Measurements from ENCODE around the gene FGF14. TPM values are rescaled to one million over a fixed set of nuclear protein-coding genes. Genes with fewer than 3 reads are reported as not detected.

Gene FGF14
- total RNA-seq, 1 donor from 2014 or later: 1.4 TPM

DNA sequence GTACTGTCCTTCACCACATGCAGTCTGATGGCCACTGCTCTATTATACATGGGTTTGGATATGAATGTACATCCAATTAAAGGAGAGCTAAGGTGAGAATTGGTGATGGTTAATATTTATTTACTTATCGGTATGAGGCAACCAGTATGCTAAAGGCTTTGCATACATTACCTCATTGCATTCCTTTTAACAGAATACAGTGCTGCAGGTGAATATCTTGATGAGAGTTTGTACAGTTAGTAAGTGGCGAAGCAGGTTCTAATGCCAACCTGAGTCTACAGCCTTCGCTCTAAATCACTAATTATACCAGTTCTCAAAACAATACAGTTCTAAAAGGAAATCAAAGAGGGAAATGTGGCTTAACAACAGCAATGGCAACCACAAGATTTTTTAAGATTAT, 665.3 kb downstream of the FGF14 start:
- H3K4me3 Mint-ChIP-seq: no peak overlapping the region

DNA sequence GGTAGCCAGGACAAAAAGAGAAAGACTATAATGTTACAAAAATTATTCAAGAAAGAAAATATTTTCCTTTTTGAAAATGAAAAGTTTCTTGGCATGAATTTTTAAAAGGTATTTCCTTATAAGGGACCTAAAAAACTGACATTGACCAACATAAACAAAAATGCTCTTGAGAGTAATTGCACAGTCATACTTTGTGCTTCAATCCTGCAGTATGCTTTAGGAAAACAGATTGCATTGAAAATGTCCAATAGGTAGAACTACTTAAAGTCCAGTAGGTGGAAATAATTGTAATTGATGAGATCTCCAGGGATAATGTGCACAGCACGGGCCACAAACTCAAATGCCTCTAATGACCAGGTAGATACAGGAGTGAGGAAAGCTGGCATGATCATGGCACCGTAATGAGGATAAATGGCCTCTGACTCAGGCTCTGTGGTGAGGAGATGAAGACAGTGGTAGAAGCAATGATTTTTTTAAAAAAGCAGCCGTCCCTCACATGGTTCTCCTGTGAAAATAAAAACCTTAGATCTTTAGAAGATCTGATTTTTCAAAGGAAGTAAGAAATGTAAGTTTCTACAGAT, 671.3 kb downstream of the FGF14 start:
- Mint-ChIP-seq H3K36me3 (no peaks in the 10 kb centered on the region), H3K27me3 (ENCODE audit: insufficient read depth, low read depth) (no peaks in the 10 kb centered on the region), H3K27ac (no peak overlapping the region), H3K9me3 (no peaks in the 10 kb centered on the region), H3K4me1 (no peaks in the 10 kb centered on the region), H3K4me3 (no peak overlapping the region)
- TF ChIP-seq, protein P1, sequence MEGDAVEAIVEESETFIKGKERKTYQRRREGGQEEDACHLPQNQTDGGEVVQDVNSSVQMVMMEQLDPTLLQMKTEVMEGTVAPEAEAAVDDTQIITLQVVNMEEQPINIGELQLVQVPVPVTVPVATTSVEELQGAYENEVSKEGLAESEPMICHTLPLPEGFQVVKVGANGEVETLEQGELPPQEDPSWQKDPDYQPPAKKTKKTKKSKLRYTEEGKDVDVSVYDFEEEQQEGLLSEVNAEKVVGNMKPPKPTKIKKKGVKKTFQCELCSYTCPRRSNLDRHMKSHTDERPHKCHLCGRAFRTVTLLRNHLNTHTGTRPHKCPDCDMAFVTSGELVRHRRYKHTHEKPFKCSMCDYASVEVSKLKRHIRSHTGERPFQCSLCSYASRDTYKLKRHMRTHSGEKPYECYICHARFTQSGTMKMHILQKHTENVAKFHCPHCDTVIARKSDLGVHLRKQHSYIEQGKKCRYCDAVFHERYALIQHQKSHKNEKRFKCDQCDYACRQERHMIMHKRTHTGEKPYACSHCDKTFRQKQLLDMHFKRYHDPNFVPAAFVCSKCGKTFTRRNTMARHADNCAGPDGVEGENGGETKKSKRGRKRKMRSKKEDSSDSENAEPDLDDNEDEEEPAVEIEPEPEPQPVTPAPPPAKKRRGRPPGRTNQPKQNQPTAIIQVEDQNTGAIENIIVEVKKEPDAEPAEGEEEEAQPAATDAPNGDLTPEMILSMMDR (IDR thresholded peaks at IDR 0.05): no peak
- TF ChIP-seq EZH2 (IDR thresholded peaks at IDR 0.05): no peak
- no peak for TF ChIP-seq EZH2phosphoT487 (IDR thresholded peaks at IDR 0.05)
- Histone ChIP-seq H4K20me1 (ENCODE audit: low read depth) (no peaks in the 10 kb centered on the region), H3K4me3 (no peak overlapping the region), H3F3A (ENCODE audit: low read depth) (no peaks in the 10 kb centered on the region), H3K79me2 (ENCODE audit: low read depth) (no peaks in the 10 kb centered on the region), H3K4me1 (no peaks in the 10 kb centered on the region), H3K9me3 (ENCODE audit: low read depth) (no peaks in the 10 kb centered on the region), H3K4me2 (no peak overlapping the region), H3K36me3 (no peaks in the 10 kb centered on the region), H3K27me3 (no peaks in the 10 kb centered on the region), H2AFZ (replicated peaks) (no peak overlapping the region), H3K9ac (no peak overlapping the region), H3K27ac (no peak overlapping the region)
- DNase-seq (ENCODE audit: low spot score): no peak

More for the DNA sequence above, 665.3 kb downstream of the FGF14 start:
- Histone ChIP-seq H3K27me3 (no peaks in the 10 kb centered on the region), H3K4me3 (no peak overlapping the region), H3K9ac (no peak overlapping the region), H4K20me1 (ENCODE audit: low read depth) (no peaks in the 10 kb centered on the region), H3K36me3 (no peaks in the 10 kb centered on the region), H2AFZ (replicated peaks) (no peak overlapping the region), H3K4me1 (no peaks in the 10 kb centered on the region), H3K4me2 (no peak overlapping the region), H3F3A (ENCODE audit: low read depth) (no peaks in the 10 kb centered on the region), H3K79me2 (ENCODE audit: low read depth) (no peaks in the 10 kb centered on the region), H3K9me3 (ENCODE audit: low read depth) (no peaks in the 10 kb centered on the region), H3K27ac (no peak overlapping the region)
- no peak for DNase-seq (ENCODE audit: low spot score)
- no peaks in the 10 kb centered on the region for H3K4me1 Mint-ChIP-seq
- no peaks in the 10 kb centered on the region for H3K27me3 Mint-ChIP-seq (ENCODE audit: insufficient read depth, low read depth)
- no peak for TF ChIP-seq EZH2 (IDR thresholded peaks at IDR 0.05)
- TF ChIP-seq, protein P1 (IDR thresholded peaks at IDR 0.05): no peak
- no peak for TF ChIP-seq EZH2phosphoT487 (IDR thresholded peaks at IDR 0.05)
- H3K36me3 Mint-ChIP-seq: no peaks in the 10 kb centered on the region
- H3K27ac Mint-ChIP-seq: no peak overlapping the region
- H3K9me3 Mint-ChIP-seq: no peaks in the 10 kb centered on the region

DNA sequence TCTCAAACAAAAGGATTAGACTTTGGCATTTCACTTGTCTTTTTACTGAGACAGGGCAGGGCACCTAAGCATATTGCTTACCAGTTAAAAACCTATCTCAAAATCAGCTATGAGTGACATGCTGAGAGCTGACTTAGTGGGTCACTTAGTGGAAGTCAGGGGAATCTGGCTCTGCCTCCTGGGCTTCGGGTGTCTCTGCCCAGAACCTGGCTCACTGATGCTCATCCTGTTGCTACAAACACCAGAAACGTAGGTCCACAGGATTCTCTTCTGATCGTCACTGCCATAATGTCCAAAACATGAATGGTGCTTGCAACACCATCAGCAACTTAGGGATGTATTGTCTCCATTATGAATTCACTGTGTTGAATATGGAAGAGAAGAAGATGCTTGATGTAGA, 673.2 kb downstream of the FGF14 start:
- Histone ChIP-seq H3F3A (ENCODE audit: low read depth) (no peaks in the 10 kb centered on the region), H3K27ac (no peak overlapping the region), H3K9me3 (ENCODE audit: low read depth) (no peaks in the 10 kb centered on the region), H3K36me3 (no peaks in the 10 kb centered on the region), H4K20me1 (ENCODE audit: low read depth) (no peaks in the 10 kb centered on the region), H3K4me3 (no peak overlapping the region), H3K4me2 (no peak overlapping the region), H3K9ac (no peak overlapping the region), H3K79me2 (ENCODE audit: low read depth) (no peaks in the 10 kb centered on the region), H3K4me1 (no peaks in the 10 kb centered on the region), H3K27me3 (no peaks in the 10 kb centered on the region), H2AFZ (replicated peaks) (no peak overlapping the region)
- Mint-ChIP-seq H3K4me3 (no peak overlapping the region), H3K36me3 (no peaks in the 10 kb centered on the region), H3K9me3 (no peaks in the 10 kb centered on the region), H3K27ac (no peak overlapping the region), H3K27me3 (ENCODE audit: insufficient read depth, low read depth) (no peaks in the 10 kb centered on the region), H3K4me1 (no peaks in the 10 kb centered on the region)
- TF ChIP-seq EZH2phosphoT487 (IDR thresholded peaks at IDR 0.05): no peak
- TF ChIP-seq EZH2 (IDR thresholded peaks at IDR 0.05): no peak
- TF ChIP-seq, protein P1 (IDR thresholded peaks at IDR 0.05): no peak
- no peak for DNase-seq (ENCODE audit: low spot score)

Data from neural progenitor cell (in vitro differentiated cells).